Measurements from ENCODE around the gene CD79B.
"Not testable (repeated sequence)": the region's sequence is repeated elsewhere in the genome, so short reads cannot be mapped to it uniquely, and the experiment has no call there.

Gene CD79B

GRCh38 chr17:63933598-63933997 lies 1.5 kb upstream of the CD79B start:
- no peak for DNase-seq (ENCODE audit: low spot score)

DNA sequence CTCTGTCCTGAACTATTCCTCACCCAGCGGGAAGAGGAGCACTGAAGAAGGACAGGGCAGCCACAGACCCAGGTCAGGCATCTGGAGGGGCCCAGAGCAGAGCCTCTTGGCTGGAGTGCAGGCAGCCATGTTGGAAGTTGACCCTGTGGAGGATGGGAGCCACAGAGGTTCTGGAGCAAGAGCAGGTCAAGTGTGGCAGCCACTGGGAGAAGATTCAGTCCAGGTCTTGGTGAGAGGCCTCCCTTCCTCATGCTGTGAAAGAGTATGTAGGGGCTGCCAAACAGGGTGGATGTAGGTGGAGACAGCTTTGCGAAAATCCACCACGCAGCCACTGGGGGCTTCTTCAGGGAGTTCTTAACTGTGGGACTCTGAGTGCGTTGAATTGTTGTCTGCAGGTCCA lies 590 bp upstream of the CD79B start:
- no peak for DNase-seq (ENCODE audit: low spot score)

GRCh38 chr17:63930951-63931575 lies 1.1 kb downstream of the CD79B start:
- no peak for DNase-seq (ENCODE audit: low spot score)

GRCh38 chr17:63929860-63930766 lies 2.0 kb downstream of the CD79B start:
- peak; percentile 47 for DNase-seq (ENCODE audit: low spot score)

DNA sequence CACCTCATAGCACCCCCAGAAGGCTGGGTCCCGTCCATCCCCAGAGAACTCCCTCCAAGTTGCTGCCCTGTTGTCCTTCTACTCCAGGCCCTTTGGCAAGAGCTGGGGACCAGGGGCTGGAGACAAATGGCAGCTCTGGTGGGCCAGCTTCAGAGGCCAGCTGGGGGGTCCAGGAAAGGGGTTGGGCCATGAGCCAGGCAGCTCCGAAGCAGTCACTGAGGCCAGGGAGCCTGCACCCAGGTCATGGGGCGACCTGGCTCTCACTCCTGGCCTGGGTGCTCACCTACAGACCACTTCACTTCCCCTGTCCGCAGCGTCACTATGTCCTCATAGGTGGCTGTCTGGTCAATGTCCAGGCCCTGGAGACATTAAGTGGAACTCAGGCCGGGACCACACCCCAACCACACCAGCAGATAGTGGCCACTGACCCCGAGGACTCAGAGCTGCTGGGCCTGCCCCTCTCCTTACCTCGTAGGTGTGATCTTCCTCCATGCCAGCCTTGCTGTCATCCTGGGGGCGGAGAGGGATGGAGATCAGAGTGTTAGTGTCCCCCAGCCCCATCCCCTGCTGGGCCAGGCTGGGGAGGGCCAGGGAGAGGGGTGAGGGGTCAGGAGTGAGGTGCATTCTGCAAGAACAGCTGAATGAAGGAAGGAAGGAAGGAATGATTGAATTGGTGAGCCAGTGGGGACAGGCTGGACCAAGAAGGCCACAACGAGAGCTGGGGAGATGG lies 3.0 kb downstream of the CD79B start:
- no peak for DNase-seq (ENCODE audit: low spot score)

DNA sequence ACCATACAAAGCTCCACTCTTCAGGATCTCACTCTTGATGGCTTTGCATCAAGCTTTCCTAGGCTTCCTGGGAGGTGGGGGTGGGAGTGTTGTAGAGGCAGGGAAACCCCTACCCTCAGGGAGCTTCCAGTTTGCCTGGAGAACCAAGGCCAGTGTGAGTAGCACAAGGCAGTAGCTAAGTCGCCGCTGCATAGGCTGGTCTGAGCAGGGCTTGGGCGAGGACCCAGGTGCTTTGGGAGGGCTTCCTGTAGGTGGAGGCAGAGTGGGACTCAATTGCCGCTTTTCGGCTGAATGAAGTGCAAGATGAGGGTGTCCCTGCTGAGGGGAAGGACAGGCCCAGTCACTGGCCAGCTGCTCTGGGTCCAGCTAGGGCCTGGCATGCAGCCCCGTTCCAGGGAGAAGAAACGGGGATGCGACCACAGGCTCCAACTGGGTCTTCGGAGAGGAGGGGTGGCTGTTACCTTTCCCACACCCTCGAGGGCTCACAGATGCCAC lies 3.9 kb downstream of the CD79B start:
- DNase-seq (ENCODE audit: low spot score), result no peak

- DNase-seq (ENCODE audit: low spot score), result no peak
These were observed 4.5 kb downstream of the CD79B start for GRCh38 chr17:63927464-63928171.

GRCh38 chr17:63926164-63926563 lies 6.0 kb downstream of the CD79B start:
- no peak for DNase-seq (ENCODE audit: low spot score)

DNA sequence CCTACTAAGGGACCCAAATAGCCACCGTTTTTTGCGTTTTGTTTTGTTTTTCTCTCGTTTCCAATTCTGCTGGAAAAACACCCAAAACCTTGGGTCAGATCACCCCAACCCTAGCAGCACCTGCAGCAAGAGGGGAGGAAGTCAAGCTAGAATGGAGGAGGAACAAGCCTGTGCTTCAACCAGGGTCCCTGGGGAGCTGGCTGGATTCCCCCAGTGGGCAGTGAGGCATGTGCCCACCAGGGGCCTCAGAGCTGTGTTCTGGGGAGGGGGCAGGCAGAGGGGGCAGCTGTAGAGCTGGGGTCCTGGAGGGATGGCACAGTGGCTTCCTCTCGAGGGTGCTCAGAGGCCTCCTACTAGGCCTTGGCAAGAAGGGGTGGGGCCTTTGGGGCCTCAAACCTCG lies 6.5 kb downstream of the CD79B start:
- no peak for DNase-seq (ENCODE audit: low spot score)

DNA sequence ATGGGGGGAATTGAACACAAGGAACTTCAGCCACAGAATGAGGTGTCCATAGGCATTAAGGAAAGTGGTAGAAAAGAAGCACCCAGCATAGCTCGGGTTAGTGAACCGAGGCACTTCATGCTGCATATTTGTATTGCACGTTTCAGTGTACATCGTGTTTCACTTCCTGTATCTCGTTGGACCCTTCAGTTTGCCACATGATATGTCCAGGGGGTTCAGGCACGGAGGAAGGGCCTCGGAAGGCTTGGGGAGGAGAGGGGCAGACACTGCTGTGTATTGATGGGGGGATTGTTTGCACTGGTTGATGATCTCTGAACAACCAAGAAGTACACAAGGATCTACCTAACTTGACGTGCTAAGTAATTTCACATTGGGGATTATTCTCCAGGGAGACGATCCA lies 9.7 kb downstream of the CD79B start:
- DNase-seq (ENCODE audit: low spot score), result not testable (repeated sequence)

- DNase-seq (ENCODE audit: low spot score), result not testable (repeated sequence)
These were observed 11.4 kb downstream of the CD79B start for GRCh38 chr17:63920779-63921178.

GRCh38 chr17:63920050-63920449 lies 12.1 kb downstream of the CD79B start:
- not testable (repeated sequence) for DNase-seq (ENCODE audit: low spot score)

DNA sequence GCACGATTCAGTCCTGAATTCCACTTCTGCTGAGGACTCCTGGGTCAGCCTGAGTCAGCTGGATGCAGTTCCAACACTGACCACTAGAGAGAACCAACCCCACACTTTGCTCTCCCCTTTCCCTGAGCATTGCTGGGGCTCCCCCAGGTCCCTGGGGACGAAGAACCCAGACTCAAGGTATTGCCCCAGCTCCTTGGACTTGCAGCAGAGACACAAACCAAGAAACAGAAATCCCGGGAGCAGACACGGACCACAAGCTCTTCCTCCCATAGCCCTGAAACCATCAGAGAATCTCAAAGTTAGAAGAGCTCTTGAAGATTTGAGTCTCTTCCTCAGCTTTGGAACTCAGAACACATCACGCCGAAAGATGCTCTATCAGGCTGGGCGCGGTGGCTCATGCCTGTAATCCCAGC lies 12.8 kb downstream of the CD79B start:
- peak; percentile 39 for DNase-seq (ENCODE audit: low spot score)

GRCh38 chr17:63918789-63919305 lies 13.3 kb downstream of the CD79B start, which contains the start of gene GH1:
TSS of gene GH1 (minus strand) at chr17:63918839. CDS start at chr17:63918776, 63 bp downstream.
- not testable (repeated sequence) for DNase-seq (ENCODE audit: low spot score)

DNA sequence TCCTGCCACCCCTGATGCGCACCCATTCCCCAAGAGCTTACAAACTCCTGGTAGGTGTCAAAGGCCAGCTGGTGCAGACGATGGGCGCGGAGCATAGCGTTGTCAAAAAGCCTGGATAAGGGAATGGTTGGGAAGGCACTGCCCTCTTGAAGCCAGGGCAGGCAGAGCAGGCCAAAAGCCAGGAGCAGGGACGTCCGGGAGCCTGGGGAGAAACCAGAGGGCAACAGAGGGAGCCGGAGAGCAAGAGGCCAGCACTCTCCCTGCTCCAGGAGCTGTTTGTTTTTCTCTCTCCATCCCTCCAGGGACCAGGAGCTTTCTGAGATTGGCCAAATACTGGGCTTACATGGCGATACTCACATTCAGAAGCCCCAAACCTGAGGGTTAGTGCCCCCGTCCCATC lies 13.8 kb downstream of the CD79B start:
- DNase-seq (ENCODE audit: low spot score), result no peak

GRCh38 chr17:63917646-63918045 lies 14.5 kb downstream of the CD79B start:
- DNase-seq (ENCODE audit: low spot score), result no peak

DNA sequence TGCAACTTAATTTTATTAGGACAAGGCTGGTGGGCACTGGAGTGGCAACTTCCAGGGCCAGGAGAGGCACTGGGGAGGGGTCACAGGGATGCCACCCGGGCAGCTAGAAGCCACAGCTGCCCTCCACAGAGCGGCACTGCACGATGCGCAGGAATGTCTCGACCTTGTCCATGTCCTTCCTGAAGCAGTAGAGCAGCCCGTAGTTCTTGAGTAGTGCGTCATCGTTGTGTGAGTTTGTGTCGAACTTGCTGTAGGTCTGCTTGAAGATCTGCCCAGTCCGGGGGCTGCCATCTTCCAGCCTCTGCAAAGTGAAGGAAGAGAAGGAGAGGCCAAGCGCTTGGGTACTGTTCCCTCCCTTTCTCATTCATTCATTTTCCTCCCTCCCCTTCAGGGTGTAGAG lies 14.9 kb downstream of the CD79B start:
- DNase-seq (ENCODE audit: low spot score), result not testable (repeated sequence)

GRCh38 chr17:63916566-63917185 lies 15.5 kb downstream of the CD79B start:
- DNase-seq (ENCODE audit: low spot score), result no peak

DNA sequence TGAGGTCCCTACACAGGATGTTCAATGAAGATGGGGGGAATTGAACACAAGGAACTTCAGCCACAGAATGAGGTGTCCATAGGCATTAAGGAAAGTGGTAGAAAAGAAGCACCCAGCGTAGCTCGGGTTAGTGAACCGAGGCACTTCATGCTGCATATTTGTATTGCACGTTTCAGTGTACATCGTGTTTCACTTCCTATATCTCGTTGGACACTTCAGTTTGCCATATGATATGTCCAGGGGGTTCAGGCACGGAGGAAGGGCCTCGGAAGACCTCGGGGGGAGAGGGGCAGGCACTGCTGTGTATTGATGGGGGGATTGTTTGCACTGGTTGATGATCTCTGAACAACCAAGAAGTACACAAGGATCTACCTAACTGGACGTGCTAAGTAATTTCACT lies 16.4 kb downstream of the CD79B start:
- DNase-seq (ENCODE audit: low spot score), result not testable (repeated sequence)

GRCh38 chr17:63914471-63914870 lies 17.7 kb downstream of the CD79B start:
- no peak for DNase-seq (ENCODE audit: low spot score)

- peak; percentile 14 for DNase-seq (ENCODE audit: low spot score)
These were observed 20.5 kb downstream of the CD79B start for GRCh38 chr17:63911657-63912100.
